GM21381 (cell line): ENCODE measurements around the gene FAM32A.

Experiments
- ATAC-seq: cut with Tn5 transposase; IDR thresholded peaks from one replicate; pipeline ENCODE4 v1.9.1; 2021; ENCODE audit warnings: mild to moderate bottlenecking, moderate library complexity; ENCODE audit not compliant: unreplicated experiment

FAM32A gene

GRCh38 chr19:16218851-16219250 lies 33.6 kb downstream of the FAM32A start:
- ATAC-seq: no peak

DNA sequence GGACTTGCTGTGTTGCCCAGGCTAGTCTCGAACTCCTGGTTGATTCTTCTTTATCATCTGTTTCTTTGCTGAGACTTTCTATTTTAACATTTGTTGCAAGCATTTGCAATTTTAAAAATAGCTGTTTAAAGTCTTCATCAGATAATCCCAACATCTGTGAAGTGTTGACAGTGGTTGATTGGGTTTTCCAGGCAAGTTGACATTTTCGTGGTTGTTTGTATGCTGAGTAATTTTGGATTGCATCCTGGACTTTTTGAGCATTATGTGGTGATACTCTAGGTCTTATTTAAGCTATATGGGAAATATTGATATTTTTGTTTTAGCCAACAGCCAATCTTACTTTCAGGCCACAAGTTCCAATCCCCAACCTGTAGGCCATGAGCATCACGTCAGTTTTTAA lies 37.6 kb downstream of the FAM32A start:
- no peak for ATAC-seq

- ATAC-seq: no peak
These were observed 38.5 kb downstream of the FAM32A start for GRCh38 chr19:16223746-16224145.

GRCh38 chr19:16224293-16225045 lies 39.3 kb downstream of the FAM32A start:
- no peak for ATAC-seq

GRCh38 chr19:16225279-16226183 lies 40.3 kb downstream of the FAM32A start:
- ATAC-seq: no peak

DNA sequence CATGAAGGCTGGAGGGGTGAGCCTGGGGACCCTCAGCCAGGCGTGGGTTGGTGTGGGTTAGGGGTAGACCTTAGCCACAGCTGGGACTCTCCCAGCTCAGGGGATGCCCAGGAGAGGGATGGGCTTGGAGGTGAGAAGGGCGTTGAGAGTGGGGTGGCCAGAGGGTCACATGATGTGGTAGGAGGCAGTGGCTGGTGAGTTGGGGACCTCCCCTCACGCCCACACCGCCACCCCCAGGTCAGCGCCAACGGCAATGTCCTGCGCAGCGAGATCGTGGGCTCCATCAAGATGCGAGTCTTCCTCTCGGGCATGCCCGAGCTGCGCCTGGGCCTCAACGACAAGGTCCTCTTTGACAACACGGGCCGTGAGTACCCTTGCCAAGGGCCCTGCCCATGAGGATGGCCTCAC lies 41.0 kb downstream of the FAM32A start:
- no peak for ATAC-seq

DNA sequence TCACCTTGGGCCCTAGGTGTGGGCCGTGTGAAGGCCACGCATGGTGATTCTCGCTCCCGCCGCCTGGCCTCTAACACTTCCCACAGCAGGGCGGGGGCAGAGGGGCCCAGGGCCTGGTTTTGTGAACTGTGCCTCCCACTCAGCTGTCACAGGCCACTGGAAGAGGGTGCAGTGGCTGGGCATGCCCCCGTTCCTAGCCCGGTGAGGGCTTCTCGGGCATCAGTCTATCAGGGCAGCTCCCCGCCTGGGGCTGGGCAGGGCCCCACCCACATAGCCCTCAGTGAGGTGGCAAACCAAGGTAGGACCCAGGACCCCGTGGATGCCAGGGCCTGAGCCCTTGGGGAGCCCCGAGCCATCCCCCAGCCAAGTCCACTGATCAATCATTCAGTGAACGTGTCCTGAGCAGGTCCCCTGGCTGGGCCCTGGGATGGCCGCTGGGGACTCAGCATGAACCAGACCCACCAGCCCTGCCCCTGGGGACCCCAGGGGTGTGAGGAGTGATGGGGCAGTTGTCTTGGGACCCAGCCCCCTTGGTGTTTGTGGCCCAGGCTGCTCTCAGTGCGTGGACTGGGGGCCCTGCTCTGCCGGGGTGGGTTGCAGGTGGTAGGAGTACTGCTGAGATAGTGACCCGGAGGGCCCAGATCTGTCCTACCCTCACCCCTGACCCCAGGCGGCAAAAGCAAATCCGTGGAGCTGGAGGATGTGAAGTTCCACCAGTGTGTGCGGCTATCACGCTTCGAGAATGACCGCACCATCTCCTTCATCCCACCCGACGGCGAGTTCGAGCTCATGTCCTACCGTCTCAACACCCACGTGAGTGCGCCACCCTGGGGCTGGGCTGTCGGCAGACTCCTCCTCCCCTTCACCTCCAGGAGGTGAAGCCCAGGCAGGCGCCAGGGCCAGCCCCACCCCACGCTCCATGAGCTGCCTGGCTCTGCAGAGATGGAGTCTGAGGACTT lies 41.9 kb downstream of the FAM32A start:
- ATAC-seq: no peak

- no peak for ATAC-seq
These were observed 42.8 kb downstream of the FAM32A start for GRCh38 chr19:16227837-16228636.

GRCh38 chr19:16228637-16229321 lies 43.6 kb downstream of the FAM32A start:
- no peak for ATAC-seq

DNA sequence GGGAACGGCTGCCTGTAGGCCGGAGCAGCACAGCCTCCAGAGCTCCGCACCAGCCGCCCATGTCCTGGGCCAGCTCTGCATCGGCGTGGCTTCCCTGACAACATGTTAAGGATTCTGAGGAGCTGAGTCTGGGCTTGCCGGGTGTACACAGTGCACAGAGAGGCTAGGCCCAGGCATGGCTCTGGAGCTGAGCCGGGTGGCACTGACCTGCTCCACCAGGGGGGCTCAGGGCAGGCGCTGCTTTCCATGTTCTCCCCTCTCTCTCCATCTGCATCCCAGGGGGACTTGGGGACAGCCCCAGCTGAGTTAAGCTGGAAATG lies 44.1 kb downstream of the FAM32A start:
- no peak for ATAC-seq

DNA sequence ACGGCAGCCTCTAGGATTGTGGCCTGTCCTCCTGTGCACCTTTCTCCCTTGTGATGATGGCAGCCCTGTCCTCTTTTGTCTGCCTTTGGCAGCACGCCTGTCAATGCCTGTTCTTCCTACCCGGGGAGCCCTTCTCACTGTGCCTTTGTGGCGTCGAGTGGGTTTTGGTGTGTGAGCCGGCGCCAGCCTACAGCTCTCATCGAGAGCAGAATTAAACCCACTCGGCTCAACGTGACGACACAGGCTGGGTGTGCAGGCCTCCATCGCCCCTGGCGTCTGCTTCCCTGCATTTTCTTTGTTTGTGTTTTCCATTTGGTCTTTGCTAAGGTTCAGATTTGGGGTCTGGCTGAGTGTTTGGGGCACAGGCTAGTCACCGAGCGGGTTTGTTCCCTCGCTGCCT lies 46.9 kb downstream of the FAM32A start:
- no peak for ATAC-seq

GRCh38 chr19:16232568-16232967 lies 47.4 kb downstream of the FAM32A start:
- no peak for ATAC-seq

DNA sequence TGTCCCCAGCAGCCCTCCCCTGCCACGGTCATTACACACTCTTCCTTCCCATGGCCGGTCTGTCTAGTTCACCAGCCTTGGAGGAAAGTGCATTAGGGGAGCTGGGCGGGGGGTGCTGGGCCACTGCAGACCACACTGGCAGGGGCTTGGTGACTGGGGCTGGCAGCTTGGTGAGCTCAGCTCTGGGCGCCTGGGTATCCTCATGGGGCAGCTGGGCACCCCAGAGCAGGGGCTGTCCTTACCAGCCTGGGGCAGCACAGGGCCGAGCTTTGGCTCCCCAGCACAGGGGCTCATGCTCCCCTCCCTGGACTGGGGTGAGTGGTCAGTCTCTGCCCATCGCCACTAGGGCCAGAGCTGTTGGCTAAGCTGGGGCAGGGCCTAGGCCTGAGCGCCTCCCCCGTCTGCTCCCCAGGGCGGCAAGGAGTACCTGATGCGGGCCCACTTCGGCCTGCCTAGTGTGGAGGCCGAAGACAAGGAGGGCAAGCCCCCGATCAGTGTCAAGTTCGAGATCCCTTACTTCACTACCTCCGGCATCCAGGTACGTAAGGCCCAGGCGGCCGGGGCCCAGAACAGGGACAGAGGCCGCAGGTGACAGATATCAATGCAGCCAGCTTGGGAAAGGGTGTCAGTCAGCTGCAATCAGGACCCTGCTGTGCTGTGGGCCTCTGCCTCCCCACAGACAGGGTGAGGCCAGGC lies 48.0 kb downstream of the FAM32A start:
- ATAC-seq: no peak

DNA sequence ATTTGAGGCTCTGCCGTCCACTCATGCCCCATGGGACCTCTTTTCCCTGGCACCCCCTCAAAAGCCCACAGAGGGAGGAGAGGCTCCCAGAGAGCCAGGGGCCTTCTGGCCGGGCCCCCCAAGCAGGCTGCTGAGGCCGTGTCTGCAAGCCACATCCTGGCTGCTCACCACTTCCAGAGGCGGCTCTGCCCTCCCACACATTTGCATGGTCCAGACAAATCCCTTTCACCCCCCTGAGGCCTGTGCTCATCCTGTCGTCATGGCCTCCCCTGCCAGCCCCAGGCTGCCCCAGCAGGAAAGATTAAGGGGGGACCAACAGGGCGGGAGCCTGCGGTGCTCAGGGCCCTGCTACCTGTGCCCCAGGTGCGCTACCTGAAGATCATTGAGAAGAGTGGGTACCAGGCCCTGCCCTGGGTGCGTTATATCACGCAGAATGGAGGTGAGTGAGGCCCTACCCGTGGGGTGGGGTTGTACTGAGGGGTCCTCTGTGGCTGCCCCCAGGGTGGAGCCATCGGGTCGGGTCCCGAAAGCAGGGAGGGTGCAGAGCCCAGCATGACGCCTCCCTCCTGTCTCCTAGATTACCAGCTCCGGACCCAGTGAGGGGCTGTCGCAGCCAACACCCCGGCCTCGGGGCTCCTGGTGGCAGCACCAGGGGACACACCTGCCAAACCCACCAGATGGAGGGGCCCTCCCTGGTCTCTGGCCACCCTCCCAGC lies 48.8 kb downstream of the FAM32A start:
- no peak for ATAC-seq

GRCh38 chr19:16234552-16235445 lies 49.6 kb downstream of the FAM32A start:
- no peak for ATAC-seq

DNA sequence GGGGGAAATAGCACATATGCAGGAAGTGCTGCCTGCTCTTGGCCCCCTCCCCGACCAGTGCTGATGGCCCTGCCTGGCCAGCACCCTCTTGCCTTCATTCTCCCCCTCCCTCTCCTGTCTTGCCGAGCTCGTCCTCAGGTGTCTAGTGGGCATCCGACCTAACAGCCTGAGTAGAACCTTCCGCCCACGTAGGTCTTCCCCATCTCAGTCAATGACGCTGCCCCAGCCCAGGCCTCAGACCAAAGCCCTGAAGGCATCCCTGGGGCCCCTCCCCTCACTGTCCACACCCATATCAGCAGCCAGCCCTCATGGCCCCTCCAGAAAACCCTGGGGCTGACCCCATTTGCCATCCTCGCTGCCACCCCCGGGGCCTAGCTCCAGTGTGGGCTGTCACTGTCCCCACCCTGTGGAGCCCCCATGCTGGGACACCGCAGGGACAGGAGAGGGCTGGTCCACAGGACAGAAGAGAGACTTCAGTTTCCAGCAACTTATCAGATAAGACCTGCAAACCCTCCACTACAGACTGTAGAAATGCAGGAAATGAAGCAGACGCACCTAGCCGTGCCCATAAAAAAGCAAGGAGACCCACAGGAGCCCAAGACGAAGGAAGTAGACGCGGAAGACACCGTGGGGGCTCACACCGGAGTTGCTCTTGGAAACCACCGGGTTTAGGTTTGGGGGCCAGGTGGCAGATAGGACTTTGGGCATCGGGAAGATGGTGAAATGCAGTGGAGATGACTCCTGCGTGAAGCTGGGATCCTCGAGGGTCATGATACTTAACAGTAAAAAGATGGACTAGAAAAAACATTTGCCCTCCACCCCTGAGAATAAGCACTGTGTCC lies 50.8 kb downstream of the FAM32A start:
- no peak for ATAC-seq
